GM19328 (cell line): ENCODE data around the gene MAN1C1.

Experiments used
- ATAC-seq: cut with Tn5 transposase; IDR thresholded peaks from one replicate; pipeline ENCODE4 v1.9.1; 2021; ENCODE audit warnings: mild to moderate bottlenecking, moderate library complexity; ENCODE audit not compliant: unreplicated experiment

The MAN1C1 gene

GRCh38 chr1:25795211-25795610 lies 178.6 kb downstream of the MAN1C1 start:
- ATAC-seq = no peak

- no peak for ATAC-seq
Measured at GRCh38 chr1:25795946-25796810, 179.6 kb downstream of the MAN1C1 start.

GRCh38 chr1:25796811-25797458 lies 180.3 kb downstream of the MAN1C1 start:
- ATAC-seq = no peak

GRCh38 chr1:25797939-25798338 lies 181.3 kb downstream of the MAN1C1 start:
- ATAC-seq = no peak

GRCh38 chr1:25798666-25799351 lies 182.2 kb downstream of the MAN1C1 start:
- no peak for ATAC-seq

- ATAC-seq = no peak
Measured at GRCh38 chr1:25799352-25799934, 182.9 kb downstream of the MAN1C1 start.

- ATAC-seq = no peak
Measured at GRCh38 chr1:25799935-25800702, 183.5 kb downstream of the MAN1C1 start, which contains the start of gene SELENON. SELENON (plus strand) TSS chr1:25800193; CDS start chr1:25800231, 38 bp downstream.

GRCh38 chr1:25800703-25801377 lies 184.2 kb downstream of the MAN1C1 start:
- no peak for ATAC-seq

- no peak for ATAC-seq
Measured at GRCh38 chr1:25802915-25803314, 186.3 kb downstream of the MAN1C1 start.

- ATAC-seq = no peak
Measured at GRCh38 chr1:25803368-25803767, 186.8 kb downstream of the MAN1C1 start.

GRCh38 chr1:25804244-25804963 lies 187.8 kb downstream of the MAN1C1 start:
- no peak for ATAC-seq

GRCh38 chr1:25804964-25805862 lies 188.6 kb downstream of the MAN1C1 start:
- no peak for ATAC-seq

GRCh38 chr1:25805863-25806225 lies 189.3 kb downstream of the MAN1C1 start:
- ATAC-seq = no peak

- ATAC-seq = no peak
Measured at GRCh38 chr1:25806418-25806817, 189.8 kb downstream of the MAN1C1 start.

GRCh38 chr1:25807480-25808390 lies 191.1 kb downstream of the MAN1C1 start:
- ATAC-seq = no peak

GRCh38 chr1:25808481-25809244 lies 192.1 kb downstream of the MAN1C1 start:
- no peak for ATAC-seq
